Measurements from ENCODE around the gene ZNF606.

GRCh38 chr19:58009301-58009665, 6.7 kb upstream of the ZNF606 start:
- TF ChIP-seq CTCF (IDR thresholded peaks at IDR 0.05): no peak
- TF ChIP-seq, protein P1, sequence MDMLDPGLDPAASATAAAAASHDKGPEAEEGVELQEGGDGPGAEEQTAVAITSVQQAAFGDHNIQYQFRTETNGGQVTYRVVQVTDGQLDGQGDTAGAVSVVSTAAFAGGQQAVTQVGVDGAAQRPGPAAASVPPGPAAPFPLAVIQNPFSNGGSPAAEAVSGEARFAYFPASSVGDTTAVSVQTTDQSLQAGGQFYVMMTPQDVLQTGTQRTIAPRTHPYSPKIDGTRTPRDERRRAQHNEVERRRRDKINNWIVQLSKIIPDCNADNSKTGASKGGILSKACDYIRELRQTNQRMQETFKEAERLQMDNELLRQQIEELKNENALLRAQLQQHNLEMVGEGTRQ (IDR thresholded peaks at IDR 0.05): no peak
- TF ChIP-seq SMC3 (IDR thresholded peaks at IDR 0.05): no peak
- no peak for TF ChIP-seq RAD21 (conservative IDR thresholded peaks at IDR 0.05 in 1 of 2, IDR thresholded peaks at IDR 0.05 in 1 of 2)
- no peak for TF ChIP-seq POLR2A (IDR thresholded peaks at IDR 0.05; ENCODE audit: low read length)

Data from A549 (cell line).